Caco-2 (cell line): ENCODE measurements around the gene HCK. TPM values are rescaled to one million over a fixed set of nuclear protein-coding genes. Genes with fewer than 3 reads are reported as not detected.
A peak's percentile ranks its signal among the peaks of the same experiment; 100 is the strongest.
"Not testable (repeated sequence)": the region's sequence is repeated elsewhere in the genome, so short reads cannot be mapped to it uniquely, and the experiment has no call there.

Experiments used
- BruUV-seq: library from RNA; stranded (reverse); fragments of 400-500 nt; replicated peaks from 2 replicates; lab custom pipeline; 2021; lab: Mats Ljungman, UMichigan
- CTCF ChIA-PET: fragments of 300-600 bp; sonication (Branson Sonifier 250); formaldehyde crosslinking; loops from one replicate; lab custom pipeline; 2022; ENCODE audit warnings: antibody characterized with exemption; lab: Charles Lee
- POLR2A ChIA-PET: fragments of 300-600 bp; sonication (Branson Sonifier 250); formaldehyde crosslinking; loops from one replicate; lab custom pipeline; 2022; ENCODE audit warnings: antibody characterized with exemption; lab: Charles Lee
- DNase-seq, 2 experiments: peaks; one replicate each; pipeline versions ENCODE4 v3.0.0 to v3.0.0-alpha.2; 2020 to 2022
- H3K27me3 ChIP-seq: replicated peaks from 2 replicates; pipeline ENCODE4 v1.6.0; 2011; ENCODE audit warnings: low read length; ENCODE audit not compliant: control insufficient read depth, insufficient read depth
- H3K36me3 ChIP-seq: 2 replicates; pipeline ENCODE4 v1.5.1; 2011; ENCODE audit warnings: low read length; ENCODE audit not compliant: control insufficient read depth, insufficient read depth
- H3K4me1 ChIP-seq: fragments of 250-450 bp; sonication (Bioruptor Pico); 2 replicates; pipeline ENCODE4 v1.5.1; 2020; ENCODE audit warnings: mild to moderate bottlenecking
- H3K4me3 ChIP-seq: 2 replicates; pipeline ENCODE4 v1.5.1; 2011; ENCODE audit warnings: low read depth, mild to moderate bottlenecking, control low read depth, low read length
- H3K9me3 ChIP-seq: fragments of 250-450 bp; sonication (Bioruptor Pico); 2 replicates; pipeline ENCODE4 v1.5.1; 2020; ENCODE audit warnings: mild to moderate bottlenecking, moderate library complexity
- H3K27ac Mint-ChIP-seq: one replicate; pipeline ENCODE4 v1.8.0; 2022; ENCODE audit warnings: mixed read lengths; ENCODE audit not compliant: unreplicated experiment
- H3K27me3 Mint-ChIP-seq: one replicate; pipeline ENCODE4 v1.8.0; 2022; ENCODE audit warnings: mixed read lengths; ENCODE audit not compliant: insufficient read depth, unreplicated experiment
- H3K36me3 Mint-ChIP-seq: one replicate; pipeline ENCODE4 v1.8.0; 2022; ENCODE audit warnings: mild to moderate bottlenecking, mixed read lengths; ENCODE audit not compliant: insufficient read depth, unreplicated experiment
- H3K4me1 Mint-ChIP-seq: one replicate; pipeline ENCODE4 v1.8.0; 2022; ENCODE audit warnings: low read depth, mixed read lengths; ENCODE audit not compliant: unreplicated experiment
- H3K4me3 Mint-ChIP-seq: one replicate; pipeline ENCODE4 v1.8.0; 2022; ENCODE audit warnings: mild to moderate bottlenecking, moderate library complexity, mixed read lengths; ENCODE audit not compliant: unreplicated experiment
- H3K9me3 Mint-ChIP-seq: one replicate; pipeline ENCODE4 v1.8.0; 2022; ENCODE audit warnings: mixed read lengths; ENCODE audit not compliant: unreplicated experiment
- intact Hi-C: fragments of 100-400 bp; cut with micrococcal nuclease; formaldehyde crosslinking; loops from one replicate; pipeline ENCODE4 v1.10.0; 2022; ENCODE audit not compliant: unreplicated experiment
- total RNA-seq: library from RNA; stranded (reverse); gene quantifications from 2 replicates; pipeline ENCODE4 v1.2.3, GENCODE V29; 2022
- TF ChIP-seq, protein P1 (sequence below), 2 experiments: fragments of 200-600 bp in 1 of 2; IDR thresholded peaks; 1 replicate in 1 of 2; 2 replicates in 1 of 2; pipeline versions ENCODE4 v1.5.1 to v1.8.0; 2011 to 2022; ENCODE audit warnings: antibody characterized with exemption in 1 of 2, control low read depth in 1 of 2, inconsistent platforms in 1 of 2, low read depth in 1 of 2, low read length in 1 of 2, mild to moderate bottlenecking in 1 of 2, moderate library complexity in 1 of 2; ENCODE audit not compliant: insufficient read depth in 1 of 2, severe bottlenecking in 1 of 2, unreplicated experiment in 1 of 2

Gene HCK
- total RNA-seq, 1 experiment from 2014 or later, result not detected

DNA sequence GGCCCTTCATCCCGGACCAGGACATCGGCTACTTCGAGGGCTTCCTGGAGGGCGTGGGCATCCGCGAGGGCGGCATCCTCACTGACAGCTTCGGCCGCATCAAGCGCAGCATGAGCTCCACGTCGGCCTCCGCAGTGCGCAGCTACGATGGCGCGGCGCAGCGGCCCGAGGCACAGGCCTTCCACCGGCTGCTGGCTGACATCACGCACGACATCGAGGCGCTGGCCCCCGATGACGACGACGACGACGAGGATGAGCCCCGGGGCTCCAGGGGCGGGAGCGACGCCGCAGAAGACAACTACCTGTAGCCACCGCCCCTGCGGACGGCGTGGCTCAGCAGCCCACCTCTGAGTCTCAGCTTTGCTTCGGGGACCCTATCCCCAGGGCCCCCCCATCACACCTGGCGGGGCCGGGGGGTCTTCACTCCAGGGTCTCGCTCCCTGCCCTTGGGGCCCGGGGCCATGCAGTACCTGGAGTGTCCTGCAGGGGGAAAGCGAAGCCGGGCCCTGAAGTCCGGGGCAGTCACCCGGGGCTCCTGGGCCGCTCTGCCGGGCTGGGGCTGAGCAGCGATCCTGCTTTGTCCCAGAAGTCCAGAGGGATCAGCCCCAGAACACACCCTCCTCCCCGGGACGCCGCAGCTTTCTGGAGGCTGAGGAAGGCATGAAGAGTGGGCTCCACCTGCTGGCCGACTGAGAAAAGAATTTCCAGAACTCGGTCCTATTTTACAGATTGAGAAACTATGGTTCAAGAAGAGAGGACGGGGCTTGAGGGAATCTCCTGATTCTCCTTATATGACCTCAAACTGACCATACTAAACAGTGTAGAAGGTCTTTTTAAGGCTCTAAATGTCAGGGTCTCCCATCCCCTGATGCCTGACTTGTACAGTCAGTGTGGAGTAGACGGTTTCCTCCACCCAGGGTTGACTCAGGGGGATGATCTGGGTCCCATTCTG, 20.8 kb upstream of the HCK start:
- TF ChIP-seq, protein P1, sequence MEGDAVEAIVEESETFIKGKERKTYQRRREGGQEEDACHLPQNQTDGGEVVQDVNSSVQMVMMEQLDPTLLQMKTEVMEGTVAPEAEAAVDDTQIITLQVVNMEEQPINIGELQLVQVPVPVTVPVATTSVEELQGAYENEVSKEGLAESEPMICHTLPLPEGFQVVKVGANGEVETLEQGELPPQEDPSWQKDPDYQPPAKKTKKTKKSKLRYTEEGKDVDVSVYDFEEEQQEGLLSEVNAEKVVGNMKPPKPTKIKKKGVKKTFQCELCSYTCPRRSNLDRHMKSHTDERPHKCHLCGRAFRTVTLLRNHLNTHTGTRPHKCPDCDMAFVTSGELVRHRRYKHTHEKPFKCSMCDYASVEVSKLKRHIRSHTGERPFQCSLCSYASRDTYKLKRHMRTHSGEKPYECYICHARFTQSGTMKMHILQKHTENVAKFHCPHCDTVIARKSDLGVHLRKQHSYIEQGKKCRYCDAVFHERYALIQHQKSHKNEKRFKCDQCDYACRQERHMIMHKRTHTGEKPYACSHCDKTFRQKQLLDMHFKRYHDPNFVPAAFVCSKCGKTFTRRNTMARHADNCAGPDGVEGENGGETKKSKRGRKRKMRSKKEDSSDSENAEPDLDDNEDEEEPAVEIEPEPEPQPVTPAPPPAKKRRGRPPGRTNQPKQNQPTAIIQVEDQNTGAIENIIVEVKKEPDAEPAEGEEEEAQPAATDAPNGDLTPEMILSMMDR (IDR thresholded peaks at IDR 0.05; ENCODE audit: insufficient read depth in 1 of 2, low read depth in 1 of 2, low read length in 1 of 2, severe bottlenecking in 1 of 2, unreplicated experiment in 1 of 2), result peak; percentile 24 to 100
- ChIA-PET CTCF (interaction anchor here (0.6 to 7.5 kb wide), 22 partner anchors 9 to 458 kb away, joined by 3 to 92 read pairs (median 5); partner anchors contain the start of genes PDRG1 and TM9SF4), POLR2A (interaction anchor here (0.6 to 1.0 kb wide), 3 partner anchors 11 to 231 kb away, joined by 3 to 16 read pairs (median 4); no protein-coding TSS in a partner anchor)
- Mint-ChIP-seq H3K4me1 (no peaks in the 10 kb centered on the region), H3K27ac (no peak overlapping the region), H3K9me3 (no peaks in the 10 kb centered on the region), H3K36me3 (no peaks in the 10 kb centered on the region), H3K4me3 (peak overlapping the region; percentile 54), H3K27me3 (peaks cover 27% of the 10 kb centered on the region)
- Histone ChIP-seq H3K4me1 (peaks cover 6% of the 10 kb centered on the region), H3K36me3 (no peaks in the 10 kb centered on the region), H3K4me3 (peak overlapping the region; percentile 31), H3K27me3 (peaks cover 7% of the 10 kb centered on the region), H3K9me3 (no peaks in the 10 kb centered on the region)
- intact Hi-C loops, result loop anchor here (1.0 to 5.0 kb wide), 5 partner anchors 61 to 209 kb away; partner anchors contain the start of genes PDRG1 and XKR7
- peak; percentile 97 to 98 for DNase-seq
- no TSS peak for BruUV-seq

DNA sequence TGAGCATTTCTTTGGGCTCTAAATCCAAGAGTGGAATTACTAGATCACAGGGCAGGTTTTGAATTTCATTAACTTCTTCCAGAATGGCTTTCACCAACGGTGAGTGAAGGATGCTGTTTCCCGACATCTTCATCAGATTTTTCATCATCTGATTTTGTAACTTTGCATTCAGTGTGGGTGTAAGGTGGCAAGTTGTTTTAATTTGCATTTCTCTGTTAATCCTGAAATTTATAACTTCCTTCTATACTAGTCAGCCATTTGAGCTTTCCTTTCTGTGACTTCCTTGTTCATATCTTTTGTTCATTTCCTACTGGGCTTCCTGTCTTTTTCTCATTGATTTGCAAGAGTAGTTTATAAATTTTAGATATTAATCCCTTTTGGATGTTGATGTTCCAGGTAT, 18.7 kb upstream of the HCK start:
- Mint-ChIP-seq H3K4me3 (no peak overlapping the region), H3K27ac (no peak overlapping the region), H3K4me1 (no peaks in the 10 kb centered on the region), H3K27me3 (peaks cover 24% of the 10 kb centered on the region), H3K9me3 (no peaks in the 10 kb centered on the region), H3K36me3 (no peaks in the 10 kb centered on the region)
- H3K27me3 ChIP-seq, result peaks cover 7% of the 10 kb centered on the region
- CTCF ChIA-PET, result interaction anchor here (0.5 to 3.8 kb wide), 3 partner anchors 16 to 386 kb away, joined by 3 to 12 read pairs (median 7); no protein-coding TSS in a partner anchor
- TF ChIP-seq, protein P1 (IDR thresholded peaks at IDR 0.05; ENCODE audit: insufficient read depth in 1 of 2, low read depth in 1 of 2, low read length in 1 of 2, severe bottlenecking in 1 of 2, unreplicated experiment in 1 of 2), result no peak
- BruUV-seq, result no TSS peak
- no peaks in the 10 kb centered on the region for H3K9me3 ChIP-seq
- no peak for DNase-seq
- H3K4me1 ChIP-seq, result peaks cover 6% of the 10 kb centered on the region
- no peaks in the 10 kb centered on the region for H3K36me3 ChIP-seq
- no peak overlapping the region for H3K4me3 ChIP-seq
- intact Hi-C loops, result loop anchor here (5.0 kb wide), 1 partner anchor 66 kb away; the partner anchor contains the start of gene XKR7
- POLR2A ChIA-PET, result no interaction called here

DNA sequence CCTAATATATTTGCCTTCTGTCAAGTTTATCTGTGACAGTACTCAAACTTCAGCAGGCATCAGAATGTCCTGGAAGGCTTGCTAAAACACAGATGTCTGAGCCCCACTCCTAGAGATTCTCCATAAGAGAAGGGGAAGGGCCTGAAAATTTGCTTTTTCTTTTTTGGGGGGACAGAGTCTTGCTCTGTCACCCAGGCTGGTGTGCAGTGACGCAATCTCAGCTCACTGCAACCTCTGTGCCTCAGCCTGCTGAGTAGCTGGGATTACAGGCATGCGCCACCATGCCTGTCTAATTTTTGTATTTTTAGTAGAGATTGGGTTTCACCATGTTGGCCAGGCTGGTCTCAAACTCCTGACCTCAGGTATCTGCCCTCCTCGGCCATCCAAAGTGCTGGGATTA, 18.3 kb upstream of the HCK start:
- H3K4me1 ChIP-seq, H3K4me3 ChIP-seq, H3K9me3 Mint-ChIP-seq, H3K36me3 Mint-ChIP-seq, H3K4me3 Mint-ChIP-seq, H3K27me3 ChIP-seq, H3K36me3 ChIP-seq, H3K4me1 Mint-ChIP-seq, H3K27ac Mint-ChIP-seq, H3K9me3 ChIP-seq, BruUV-seq, POLR2A ChIA-PET: not testable (repeated sequence)
- intact Hi-C loops, result loop anchor here (5.0 kb wide), 1 partner anchor 66 kb away; the partner anchor contains the start of gene XKR7
- CTCF ChIA-PET, result interaction anchor here (1.0 to 3.8 kb wide), 4 partner anchors 16 to 210 kb away, joined by 3 to 12 read pairs (median 6); no protein-coding TSS in a partner anchor
- DNase-seq, result peak in 1 of 2 experiments; percentile 24
- peaks cover 24% of the 10 kb centered on the region for H3K27me3 Mint-ChIP-seq
